Astrocyte (in vitro differentiated cells and primary cell): ENCODE data around the gene ATRN. TPM values are rescaled to one million over a fixed set of nuclear protein-coding genes. Genes with fewer than 3 reads are reported as not detected.

Experiments used
- DNase-seq: peaks from one replicate; pipeline ENCODE4 v3.0.0-alpha.2; 2010; ENCODE audit warnings: low read depth
- FAIRE-seq: peaks from 2 replicates; lab custom pipeline; 2011; peaks lifted over from hg19 to GRCh38; lab: Jason Lieb, UNC
- H2AFZ ChIP-seq: 2 replicates; pipeline ENCODE4 v1.6.0; 2012; ENCODE audit warnings: low read depth, low read length, inconsistent platforms
- H3K27ac ChIP-seq: 2 replicates; pipeline ENCODE4 v1.5.1; 2011; ENCODE audit warnings: low read depth, low read length, inconsistent platforms
- H3K27me3 ChIP-seq: 2 replicates; pipeline ENCODE4 v1.6.0; 2011; ENCODE audit warnings: low read length, inconsistent platforms; ENCODE audit not compliant: insufficient read depth
- H3K36me3 ChIP-seq: 2 replicates; pipeline ENCODE4 v1.5.1; 2011; ENCODE audit warnings: low read length, inconsistent platforms; ENCODE audit not compliant: insufficient read depth
- H3K4me1 ChIP-seq: 2 replicates; pipeline ENCODE4 v1.5.1; 2011; ENCODE audit warnings: low read length, inconsistent platforms; ENCODE audit not compliant: insufficient read depth
- H3K4me2 ChIP-seq: 2 replicates; pipeline ENCODE4 v1.6.0; 2012; ENCODE audit warnings: low read length, inconsistent platforms
- H3K4me3 ChIP-seq: 2 replicates; pipeline ENCODE4 v1.5.1; 2011; ENCODE audit warnings: low read depth, mild to moderate bottlenecking, low read length, inconsistent platforms; ENCODE audit not compliant: insufficient read depth
- H3K79me2 ChIP-seq: 2 replicates; pipeline ENCODE4 v1.6.0; 2012; ENCODE audit warnings: mild to moderate bottlenecking, low read length, inconsistent platforms; ENCODE audit not compliant: insufficient read depth
- H3K9ac ChIP-seq: 2 replicates; pipeline ENCODE4 v1.6.0; 2012; ENCODE audit warnings: mild to moderate bottlenecking, low read length, inconsistent platforms
- H3K9me3 ChIP-seq: 2 replicates; pipeline ENCODE4 v1.5.1; 2012; ENCODE audit warnings: low read depth, mild to moderate bottlenecking, low read length, inconsistent platforms; ENCODE audit not compliant: insufficient read depth
- H4K20me1 ChIP-seq: 2 replicates; pipeline ENCODE4 v1.6.0; 2012; ENCODE audit warnings: low read length, inconsistent platforms; ENCODE audit not compliant: insufficient read depth
- H3K27ac Mint-ChIP-seq: one replicate; pipeline ENCODE4 v1.8.0; 2021; ENCODE audit warnings: mild to moderate bottlenecking, mixed read lengths; ENCODE audit not compliant: unreplicated experiment
- H3K27me3 Mint-ChIP-seq: one replicate; pipeline ENCODE4 v1.8.0; 2021; ENCODE audit warnings: low read depth, mixed read lengths; ENCODE audit not compliant: unreplicated experiment
- H3K36me3 Mint-ChIP-seq: one replicate; pipeline ENCODE4 v1.8.0; 2021; ENCODE audit warnings: low read depth, mixed read lengths; ENCODE audit not compliant: unreplicated experiment
- H3K4me1 Mint-ChIP-seq: one replicate; pipeline ENCODE4 v1.8.0; 2021; ENCODE audit warnings: low read depth, mixed read lengths; ENCODE audit not compliant: unreplicated experiment
- H3K4me3 Mint-ChIP-seq: one replicate; pipeline ENCODE4 v1.8.0; 2021; ENCODE audit warnings: mild to moderate bottlenecking, moderate library complexity, mixed read lengths; ENCODE audit not compliant: unreplicated experiment
- H3K9me3 Mint-ChIP-seq: one replicate; pipeline ENCODE4 v1.8.0; 2021; ENCODE audit warnings: mild to moderate bottlenecking, mixed read lengths; ENCODE audit not compliant: unreplicated experiment
- CTCF ChIP-seq: IDR thresholded peaks from 2 replicates; pipeline ENCODE4 v1.5.1; 2011; ENCODE audit warnings: low read depth, mild to moderate bottlenecking, inconsistent platforms, low read length, moderate library complexity; ENCODE audit not compliant: insufficient read depth
- EZH2 ChIP-seq: IDR thresholded peaks from 2 replicates; pipeline ENCODE4 v1.6.1; 2012; ENCODE audit warnings: mild to moderate bottlenecking, low read length, inconsistent platforms; ENCODE audit not compliant: insufficient read depth
- total RNA-seq: library from RNA; stranded (reverse); gene quantifications from 2 replicates; pipeline ENCODE4 v1.2.1, GENCODE V29; 2021

Gene ATRN
- total RNA-seq, 1 donor from 2014 or later = 33.8 TPM

DNA sequence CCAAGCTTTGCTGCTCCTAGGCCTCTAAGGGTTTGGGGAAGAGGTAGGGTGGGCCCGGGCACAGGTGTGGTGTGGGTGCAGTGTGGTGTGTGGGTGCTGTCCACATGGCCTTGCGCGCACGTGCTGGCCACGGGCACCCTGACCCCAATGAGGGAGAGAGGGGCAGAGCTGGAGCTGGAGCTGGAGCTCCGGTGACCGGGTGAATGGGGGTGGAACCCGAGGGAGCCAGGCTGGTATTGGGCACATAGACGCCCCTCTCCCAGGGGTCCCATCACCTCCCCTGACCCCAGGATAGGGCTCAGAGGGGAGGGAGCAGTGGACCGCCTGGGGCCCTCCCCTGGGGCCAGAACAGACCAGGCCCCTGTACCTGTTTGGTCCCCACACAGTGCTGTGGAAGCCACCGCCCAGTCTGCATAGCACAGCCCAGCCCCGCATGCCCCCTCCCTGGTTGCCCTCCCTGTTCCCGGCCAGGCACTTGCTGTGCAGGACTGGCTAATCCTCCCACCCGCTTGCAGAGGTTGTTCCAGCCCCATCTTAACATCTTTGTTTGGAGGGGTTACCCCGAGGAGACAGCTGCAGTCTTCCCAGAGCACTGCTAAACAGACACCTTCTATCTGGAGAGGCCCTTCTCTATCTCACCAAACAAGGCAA, 210.0 kb downstream of the ATRN start:
- Histone ChIP-seq H3K4me3 (peak overlapping the region; percentile 32), H3K27me3 (peaks cover 6% of the 10 kb centered on the region), H3K9ac (peak overlapping the region; percentile 2), H3K36me3 (no peaks in the 10 kb centered on the region), H3K9me3 (no peaks in the 10 kb centered on the region), H3K79me2 (no peaks in the 10 kb centered on the region), H3K27ac (no peak overlapping the region), H3K4me1 (peaks cover 33% of the 10 kb centered on the region), H3K4me2 (peak overlapping the region; percentile 78), H4K20me1 (no peaks in the 10 kb centered on the region), H2AFZ (no peak overlapping the region)
- H3K4me1 Mint-ChIP-seq = peaks cover 13% of the 10 kb centered on the region
- peak overlapping the region; percentile 64 for H3K4me3 Mint-ChIP-seq
- no peaks in the 10 kb centered on the region for H3K9me3 Mint-ChIP-seq
- H3K27me3 Mint-ChIP-seq = peaks cover 21% of the 10 kb centered on the region
- H3K36me3 Mint-ChIP-seq = no peaks in the 10 kb centered on the region
- no peak for DNase-seq
- FAIRE-seq = no peak
- H3K27ac Mint-ChIP-seq = no peak overlapping the region
- no peak for TF ChIP-seq EZH2
- no peak for TF ChIP-seq CTCF

GRCh38 chr20:3681352-3681930, 210.6 kb downstream of the ATRN start:
- no peaks in the 10 kb centered on the region for H4K20me1 ChIP-seq
- DNase-seq = no peak
- H3K9me3 Mint-ChIP-seq = no peaks in the 10 kb centered on the region
- TF ChIP-seq CTCF (no peak), EZH2 (peak; percentile 33)
- peaks cover 24% of the 10 kb centered on the region for H3K27me3 Mint-ChIP-seq
- H3K79me2 ChIP-seq = no peaks in the 10 kb centered on the region
- H3K4me3 Mint-ChIP-seq = peak overlapping the region; percentile 64
- no peak overlapping the region for H3K27ac ChIP-seq
- peak overlapping the region; percentile 78 for H3K4me2 ChIP-seq
- peak overlapping the region; percentile 32 for H3K4me3 ChIP-seq
- peaks cover 3% of the 10 kb centered on the region for H3K27me3 ChIP-seq
- no peak for FAIRE-seq
- H3K36me3 Mint-ChIP-seq = no peaks in the 10 kb centered on the region
- H2AFZ ChIP-seq = peak overlapping the region; percentile 55
- H3K9ac ChIP-seq = no peak overlapping the region
- H3K27ac Mint-ChIP-seq = no peak overlapping the region
- H3K4me1 Mint-ChIP-seq = peaks cover 13% of the 10 kb centered on the region
- H3K9me3 ChIP-seq = no peaks in the 10 kb centered on the region
- peaks cover 35% of the 10 kb centered on the region for H3K4me1 ChIP-seq
- H3K36me3 ChIP-seq = no peaks in the 10 kb centered on the region
